SU-DHL-6 (cell line): ENCODE measurements around the gene INTS15.

ENCODE experiments used
- CTCF ChIP-seq: fragments of 200-600 bp; sonication (generic); IDR thresholded peaks from one replicate; pipeline ENCODE4 v1.5.1; 2017; ENCODE audit warnings: antibody characterized with exemption, mild to moderate bottlenecking, low read length, moderate library complexity; ENCODE audit not compliant: insufficient read depth, poor library complexity, severe bottlenecking
- EZH2phosphoT487 ChIP-seq: fragments of 200-600 bp; sonication (generic), shearing (Covaris generic); conservative IDR thresholded peaks from 2 replicates; pipeline ENCODE4 v1.6.1; 2018; ENCODE audit warnings: mild to moderate bottlenecking, antibody characterized with exemption, low read length, moderate library complexity, mixed read lengths

DNA sequence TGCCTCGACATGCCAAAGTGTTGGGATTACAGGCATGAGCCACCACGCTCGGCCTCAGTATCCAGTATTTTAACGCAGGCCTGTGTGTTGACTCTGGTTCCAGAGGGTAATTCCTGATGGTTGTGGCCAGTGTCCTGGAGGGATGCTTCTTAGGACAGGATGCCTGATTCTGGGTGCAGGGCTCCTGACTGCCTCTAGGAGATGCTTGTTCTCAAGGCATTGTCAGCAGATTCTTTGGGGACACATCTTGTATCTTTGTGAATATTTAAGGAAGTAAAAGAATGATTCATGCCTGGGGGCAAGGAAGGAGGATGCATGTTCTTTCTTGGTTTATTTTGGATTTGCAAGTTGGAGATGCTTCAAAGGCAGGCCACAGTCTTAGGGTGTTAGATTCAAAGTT is 10.4 kb upstream of the INTS15 start:
- TF ChIP-seq CTCF (no peak), EZH2phosphoT487 (no peak)
